ENCODE data around the gene SLC50A1. TPM values are rescaled to one million over a fixed set of nuclear protein-coding genes. Genes with fewer than 3 reads are reported as not detected.
"Not testable (repeated sequence)": the region's sequence is repeated elsewhere in the genome, so short reads cannot be mapped to it uniquely, and the experiment has no call there.

Gene SLC50A1
- total RNA-seq, 1 donor from 2014 or later: 44.7 TPM

GRCh38 chr1:155139895-155140629, 4.4 kb downstream of the SLC50A1 start, which contains the start of gene DPM3:
Gene DPM3, minus strand, starts transcription at chr1:155140531. Its CDS starts 291 bp downstream, at chr1:155140240.
- ATAC-seq (peak; percentile 82), DNase-seq (peak; percentile 96)
- intact Hi-C loops (cut with DNase I): no loop called here
- H3K4me3 ChIP-seq: peak within 1 kb of the TSS; percentile 76
- H3K27ac ChIP-seq: peak within 1 kb of the TSS; percentile 88
- peaks cover 15% of the 10 kb centered on the region for H3K36me3 ChIP-seq
- no peaks in the 10 kb centered on the region for H3K27me3 ChIP-seq
- no peak for TF ChIP-seq CTCF (IDR thresholded peaks at IDR 0.05)
- H3K9me3 ChIP-seq: no peaks in the 10 kb centered on the region
- H3K4me1 ChIP-seq: peaks cover 29% of the 10 kb centered on the region

GRCh38 chr1:155140630-155140953, 4.9 kb downstream of the SLC50A1 start:
- peak overlapping the region; percentile 76 for H3K4me3 ChIP-seq
- DNase-seq (no peak), ATAC-seq (no peak)
- TF ChIP-seq CTCF (IDR thresholded peaks at IDR 0.05): no peak
- no peaks in the 10 kb centered on the region for H3K27me3 ChIP-seq
- peaks cover 15% of the 10 kb centered on the region for H3K36me3 ChIP-seq
- H3K9me3 ChIP-seq: no peaks in the 10 kb centered on the region
- peaks cover 28% of the 10 kb centered on the region for H3K4me1 ChIP-seq
- no peak overlapping the region for H3K27ac ChIP-seq
- intact Hi-C loops (cut with DNase I): no loop called here

- no peak overlapping the region for H3K4me3 ChIP-seq
- peaks cover 26% of the 10 kb centered on the region for H3K4me1 ChIP-seq
- no peak for ATAC-seq
- peaks cover 15% of the 10 kb centered on the region for H3K36me3 ChIP-seq
- H3K9me3 ChIP-seq: no peaks in the 10 kb centered on the region
- H3K27me3 ChIP-seq: peaks cover 5% of the 10 kb centered on the region
- intact Hi-C loops (cut with DNase I): no loop called here
- no peak for DNase-seq
- TF ChIP-seq CTCF (IDR thresholded peaks at IDR 0.05): no peak
- H3K27ac ChIP-seq: no peak overlapping the region
These were observed 6.1 kb downstream of the SLC50A1 start for GRCh38 chr1:155141749-155142148.

GRCh38 chr1:155145491-155145890, 9.8 kb downstream of the SLC50A1 start:
- H3K9me3 ChIP-seq: no peaks in the 10 kb centered on the region
- H3K36me3 ChIP-seq: no peaks in the 10 kb centered on the region
- ATAC-seq (no peak), DNase-seq (no peak)
- H3K27ac ChIP-seq: no peak overlapping the region
- H3K27me3 ChIP-seq: peaks cover 8% of the 10 kb centered on the region
- H3K4me3 ChIP-seq: no peak overlapping the region
- no peak for TF ChIP-seq CTCF (IDR thresholded peaks at IDR 0.05)
- intact Hi-C loops (cut with DNase I): no loop called here
- H3K4me1 ChIP-seq: no peaks in the 10 kb centered on the region

GRCh38 chr1:155155996-155156643, 20.5 kb downstream of the SLC50A1 start:
- H3K27ac ChIP-seq; intact Hi-C loops (cut with DNase I); DNase-seq; H3K36me3 ChIP-seq; H3K4me3 ChIP-seq; H3K27me3 ChIP-seq; ATAC-seq; H3K9me3 ChIP-seq; H3K4me1 ChIP-seq: not testable (repeated sequence)

- no peak for TF ChIP-seq CTCF (IDR thresholded peaks at IDR 0.05)
- Histone ChIP-seq H3K4me3 (no peak overlapping the region), H3K36me3 (no peaks in the 10 kb centered on the region), H3K4me1 (no peaks in the 10 kb centered on the region), H3K27me3 (no peaks in the 10 kb centered on the region), H3K27ac (no peak overlapping the region), H3K9me3 (no peaks in the 10 kb centered on the region)
- intact Hi-C loops (cut with DNase I): no loop called here
- no peak for ATAC-seq
- peak; percentile 21 for DNase-seq
These were observed 23.3 kb downstream of the SLC50A1 start for GRCh38 chr1:155158991-155159390.
